K562 (cell line): ENCODE data around the gene GNAT2. TPM values are rescaled to one million over a fixed set of nuclear protein-coding genes. Genes with fewer than 3 reads are reported as not detected.

Source experiments
- GABPA ChIP-seq: fragments of 200-800 bp; sonication (Bioruptor generic); conservative IDR thresholded peaks from 2 replicates; pipeline ENCODE4 v1.6.1; 2016; ENCODE audit warnings: low read depth, missing genetic modification characterization, missing compliant biosample characterization
- HIVEP1 ChIP-seq: fragments of 250-450 bp; sonication (Bioruptor Pico); IDR thresholded peaks from 2 replicates; pipeline ENCODE4 v1.4.0; 2020; ENCODE audit warnings: mild to moderate bottlenecking
- KLF10 ChIP-seq: fragments of 250-450 bp; sonication (Bioruptor Pico); IDR thresholded peaks from 2 replicates; pipeline ENCODE4 v1.6.1; 2021; ENCODE audit warnings: matching md5 sums
- MGA ChIP-seq: fragments of 450-650 bp; IDR thresholded peaks from 2 replicates; pipeline ENCODE4 v1.6.1; 2016; ENCODE audit warnings: mild to moderate bottlenecking, moderate library complexity
- RBM39 ChIP-seq: fragments of 200-400 bp; formaldehyde crosslinking; optimal IDR thresholded peaks from 2 replicates; pipeline ENCODE3; 2018; ENCODE audit warnings: low read depth, low read length
- RUNX1 ChIP-seq: sonication (generic); IDR thresholded peaks from 2 replicates; pipeline ENCODE4 v1.6.1; 2016; ENCODE audit warnings: antibody characterized with exemption, low read depth
- SFPQ ChIP-seq: fragments of 200-400 bp; formaldehyde crosslinking; IDR thresholded peaks from 2 replicates; pipeline ENCODE4 v1.6.1; 2017; ENCODE audit warnings: mild to moderate bottlenecking, low read depth, low read length, moderate library complexity
- SLC30A9 ChIP-seq: fragments of 250-450 bp; sonication (Bioruptor Pico); IDR thresholded peaks from 2 replicates; pipeline ENCODE4 v1.8.0; 2022; ENCODE audit warnings: mild to moderate bottlenecking, moderate library complexity
- SMAD2 ChIP-seq: fragments of 150-350 bp; IDR thresholded peaks from 2 replicates; pipeline ENCODE4 v1.6.1; 2014; ENCODE audit warnings: low read depth, mild to moderate bottlenecking, low read length
- SRSF3 ChIP-seq: fragments of 200-400 bp; formaldehyde crosslinking; IDR thresholded peaks from 2 replicates; pipeline ENCODE4 v1.6.1; 2016; ENCODE audit warnings: mild to moderate bottlenecking, low read length, moderate library complexity; ENCODE audit not compliant: insufficient read depth
- ZBTB49 ChIP-seq: sonication (generic); formaldehyde crosslinking; IDR thresholded peaks from 2 replicates; pipeline ENCODE4 v1.8.0; 2022; ENCODE audit warnings: missing genetic modification reagents, mild to moderate bottlenecking, borderline replicate concordance
- ZBTB8A ChIP-seq: fragments of 450-650 bp; IDR thresholded peaks from 2 replicates; pipeline ENCODE4 v1.6.1; 2018; ENCODE audit warnings: mild to moderate bottlenecking, moderate library complexity; ENCODE audit not compliant: partially characterized antibody
- ZEB2 ChIP-seq: fragments of 450-650 bp; IDR thresholded peaks from 2 replicates; pipeline ENCODE4 v1.6.1; 2016
- polyA plus RNA-seq, 8 experiments: library from polyadenylated mRNA; depleted of rRNA in 4 of 8; stranded (reverse) in 5 of 8; unstranded in 3 of 8; fragments of >200 nt; fragmentation: Nextera tagmentation in 2 of 8; fragmentation: Illumina TruSeq in 1 of 8; extraction: Ambion mirVana in 2 of 8; extraction: Trizol in 1 of 8; gene quantifications; 2 replicates each; pipeline versions ENCODE4 v1.2.1 to v1.2.3, GENCODE V29; 2011 to 2014; ENCODE audit warnings: inconsistent platforms in 1 of 8, missing spikeins in 1 of 8
- total RNA-seq, 7 experiments: library from RNA; depleted of rRNA in 6 of 7; stranded (reverse); fragments of >200 nt in 6 of 7; fragmentation: Illumina TruSeq in 2 of 7; extraction: Trizol in 2 of 7; gene quantifications; 2 replicates each; pipeline versions ENCODE4 v1.2.1 to v1.2.3, GENCODE V29; 2011 to 2021; ENCODE audit warnings: low replicate concordance in 1 of 7

GNAT2 gene
- total and polyA plus RNA-seq, 9 of the 15 experiments (the other 6 are each of a cell fraction or from before 2014, with no cell fraction given) = 0.06 to 0.52 (median 0.24) TPM; not detected in 1

- TF ChIP-seq MGA (no peak), HIVEP1 (CRISPR knock-in tag) (no peak), SRSF3 (no peak), ZEB2 (no peak), SLC30A9 (CRISPR knock-in tag) (no peak), ZBTB49 (no peak), GABPA (tag) (peak; percentile 56; the same call in 1 of the 2 replicates), SFPQ (no peak), RUNX1 (no peak), KLF10 (CRISPR knock-in tag) (no peak), RBM39 (no peak), ZBTB8A (no peak), SMAD2 (no peak)
Observed at GRCh38 chr1:109557520-109557919, 61.9 kb downstream of the GNAT2 start (continued).
